H1 (cell line): ENCODE results near the gene COX17. TPM values are rescaled to one million over a fixed set of nuclear protein-coding genes. Genes with fewer than 3 reads are reported as not detected.

ENCODE experiments used
- CTCF ChIA-PET: fragments of 300-600 bp; sonication (Branson Sonifier 250); formaldehyde crosslinking; loops from one replicate; lab custom pipeline; 2021; ENCODE audit not compliant: partially characterized antibody; lab: Charles Lee
- POLR2A ChIA-PET: fragments of 300-600 bp; sonication (Branson Sonifier 250); formaldehyde crosslinking; loops from one replicate; lab custom pipeline; 2021; ENCODE audit warnings: inconsistent platforms; ENCODE audit not compliant: partially characterized antibody; lab: Charles Lee
- DNase-seq, 2 experiments: peaks; one replicate each; pipeline versions ENCODE4 v3.0.0 to v3.0.0-alpha.2; 2010 to 2022; ENCODE audit warnings: low spot score in 2 of 2, low read depth in 1 of 2, mixed read lengths in 1 of 2
- FAIRE-seq: peaks from 2 replicates; lab custom pipeline; 2011; peaks lifted over from hg19 to GRCh38; lab: Jason Lieb, UNC
- H2AFZ ChIP-seq: 2 replicates; pipeline ENCODE4 v1.8.1; 2012; ENCODE audit warnings: low read length, inconsistent platforms
- H2AK5ac ChIP-seq: 2 replicates; pipeline ENCODE4 v1.6.1; 2013; ENCODE audit warnings: low read depth, low read length
- H2BK120ac ChIP-seq: replicated peaks from 2 replicates; pipeline ENCODE3; 2013; ENCODE audit warnings: low read depth, low read length, inconsistent platforms
- H2BK12ac ChIP-seq: 2 replicates; pipeline ENCODE4 v1.6.1; 2013; ENCODE audit warnings: low read depth, low read length
- H2BK15ac ChIP-seq: 2 replicates; pipeline ENCODE4 v1.6.1; 2013; ENCODE audit warnings: low read length
- H2BK20ac ChIP-seq: 2 replicates; pipeline ENCODE4 v1.6.1; 2013; ENCODE audit warnings: low read length
- H2BK5ac ChIP-seq: 2 replicates; pipeline ENCODE4 v1.6.1; 2013; ENCODE audit warnings: low read depth, low read length
- H3K14ac ChIP-seq: 2 replicates; pipeline ENCODE4 v1.6.1; 2013; ENCODE audit warnings: inconsistent platforms; ENCODE audit not compliant: insufficient read length
- H3K18ac ChIP-seq: 2 replicates; pipeline ENCODE4 v1.6.1; 2013; ENCODE audit warnings: low read length; ENCODE audit errors: extremely low read depth
- H3K23ac ChIP-seq: 2 replicates; pipeline ENCODE4 v1.6.1; 2013; ENCODE audit warnings: inconsistent platforms; ENCODE audit not compliant: insufficient read length
- H3K23me2 ChIP-seq: 2 replicates; pipeline ENCODE4 v1.6.1; 2013; ENCODE audit warnings: low read depth, low read length
- H3K27ac ChIP-seq: 2 replicates; pipeline ENCODE4 v1.6.1; 2011; ENCODE audit warnings: low read depth, low read length, inconsistent platforms
- H3K27me3 ChIP-seq, 4 experiments: replicated peaks in 1 of 4; 1 replicate in 1 of 4; 2 replicates in 3 of 4; pipeline versions ENCODE4 v1.6.1 to v1.8.1; 2011 to 2013; ENCODE audit warnings: low read length in 3 of 4, mild to moderate bottlenecking in 3 of 4, inconsistent platforms in 2 of 4, mixed read lengths in 2 of 4, moderate library complexity in 1 of 4; ENCODE audit not compliant: control insufficient read depth in 3 of 4, insufficient read depth in 3 of 4; ENCODE audit errors: extremely low read depth in 1 of 4
- H3K36me3 ChIP-seq, 4 experiments: 2 replicates each; pipeline versions ENCODE4 v1.6.1 to v1.8.1; 2011 to 2013; ENCODE audit warnings: mild to moderate bottlenecking in 4 of 4, low read length in 3 of 4, moderate library complexity in 2 of 4, control low read depth in 1 of 4, inconsistent platforms in 1 of 4; ENCODE audit not compliant: insufficient read depth in 4 of 4, control insufficient read depth in 2 of 4
- H3K4ac ChIP-seq: replicated peaks from 2 replicates; pipeline ENCODE3; 2013; ENCODE audit warnings: low read length, low read depth, mixed read lengths, inconsistent platforms; ENCODE audit not compliant: insufficient read length
- H3K4me1 ChIP-seq, 4 experiments: replicated peaks in 1 of 4; 1 replicate in 1 of 4; 2 replicates in 3 of 4; pipeline versions ENCODE4 v1.6.1 to v1.8.1; 2011 to 2013; ENCODE audit warnings: low read length in 3 of 4, inconsistent platforms in 2 of 4, mixed read lengths in 1 of 4; ENCODE audit not compliant: insufficient read depth in 4 of 4, control insufficient read depth in 3 of 4
- H3K4me2 ChIP-seq, 2 experiments: 2 replicates each; pipeline versions ENCODE4 v1.6.1 to v1.8.1; 2011 to 2013; ENCODE audit warnings: low read depth in 2 of 2, low read length in 2 of 2, control low read depth in 1 of 2, inconsistent platforms in 1 of 2, mild to moderate bottlenecking in 1 of 2; ENCODE audit not compliant: insufficient read depth in 1 of 2
- H3K4me3 ChIP-seq, 4 experiments: fragments of 200-600, 300-600 bp in 1 of 4; sonication (generic), shearing (Covaris generic), sonication (Bioruptor Twin) in 1 of 4; 2 replicates each; pipeline versions ENCODE4 v1.5.1 to v1.8.1; 2011 to 2016; ENCODE audit warnings: low read length in 4 of 4, low read depth in 3 of 4, control low read depth in 2 of 4, inconsistent platforms in 2 of 4, mild to moderate bottlenecking in 2 of 4, mixed read lengths in 1 of 4, moderate library complexity in 1 of 4; ENCODE audit not compliant: insufficient read depth in 2 of 4; ENCODE audit errors: extremely low read depth in 1 of 4
- H3K56ac ChIP-seq: replicated peaks from 2 replicates; pipeline ENCODE3; 2013; ENCODE audit warnings: low read depth, mild to moderate bottlenecking, mixed read lengths, low read length, inconsistent platforms; ENCODE audit not compliant: insufficient read length
- H3K79me1 ChIP-seq: 2 replicates; pipeline ENCODE4 v1.6.1; 2013; ENCODE audit warnings: low read depth, low read length, control low read depth
- H3K79me2 ChIP-seq, 2 experiments: 2 replicates each; pipeline versions ENCODE4 v1.6.1 to v1.8.1; 2012 to 2013; ENCODE audit warnings: low read length in 2 of 2, mild to moderate bottlenecking in 2 of 2, inconsistent platforms in 1 of 2; ENCODE audit not compliant: insufficient read depth in 2 of 2, control insufficient read depth in 1 of 2
- H3K9ac ChIP-seq, 4 experiments: replicated peaks in 1 of 4; 1 replicate in 1 of 4; 2 replicates in 3 of 4; pipeline versions ENCODE4 v1.6.1 to v1.8.1; 2011 to 2013; ENCODE audit warnings: low read depth in 3 of 4, low read length in 3 of 4, control low read depth in 2 of 4, mild to moderate bottlenecking in 2 of 4, moderate library complexity in 2 of 4, inconsistent platforms in 1 of 4; ENCODE audit errors: extremely low read depth in 1 of 4
- H3K9me3 ChIP-seq, 2 experiments: 2 replicates each; pipeline versions ENCODE4 v1.6.1 to v1.8.1; 2012 to 2013; ENCODE audit warnings: mild to moderate bottlenecking in 2 of 2, moderate library complexity in 2 of 2, control low read depth in 1 of 2, inconsistent platforms in 1 of 2, low read depth in 1 of 2, low read length in 1 of 2, mixed read lengths in 1 of 2; ENCODE audit not compliant: insufficient read depth in 2 of 2
- H4K20me1 ChIP-seq, 2 experiments: replicated peaks in 1 of 2; 2 replicates each; pipeline versions ENCODE3 to v1.8.1; 2011 to 2013; ENCODE audit warnings: inconsistent platforms in 2 of 2, low read length in 2 of 2, mild to moderate bottlenecking in 1 of 2; ENCODE audit not compliant: insufficient read depth in 2 of 2, control insufficient read depth in 1 of 2
- H4K5ac ChIP-seq: 2 replicates; pipeline ENCODE4 v1.6.1; 2013; ENCODE audit warnings: low read length, low read depth, mixed read lengths, inconsistent platforms; ENCODE audit not compliant: insufficient read length
- H4K8ac ChIP-seq: 2 replicates; pipeline ENCODE4 v1.8.0; 2013; ENCODE audit warnings: mild to moderate bottlenecking, moderate library complexity, low read length, inconsistent platforms; ENCODE audit not compliant: insufficient read depth; ENCODE audit errors: extremely low read depth
- H4K91ac ChIP-seq: replicated peaks from 2 replicates; pipeline ENCODE3; 2013; ENCODE audit warnings: low read length, mixed read lengths, inconsistent platforms; ENCODE audit not compliant: insufficient read length
- CTCF ChIP-seq, 3 experiments: IDR thresholded peaks; 1 replicate in 2 of 3; 2 replicates in 1 of 3; pipeline versions ENCODE4 v1.5.1 to v1.6.1; 2011; ENCODE audit warnings: low read length in 3 of 3, mild to moderate bottlenecking in 3 of 3, inconsistent platforms in 2 of 3, low read depth in 1 of 3, moderate library complexity in 1 of 3; ENCODE audit not compliant: insufficient read depth in 1 of 3; ENCODE audit errors: control extremely low read depth in 1 of 3
- GABPA ChIP-seq: IDR thresholded peaks from 2 replicates; pipeline ENCODE4 v1.6.1; 2011; ENCODE audit warnings: mild to moderate bottlenecking, low read length, moderate library complexity, borderline replicate concordance; ENCODE audit not compliant: insufficient read depth
- RAD21 ChIP-seq, 2 experiments: IDR thresholded peaks in 1 of 2; conservative IDR thresholded peaks in 1 of 2; 2 replicates each; pipeline ENCODE4 v1.6.1; 2011; ENCODE audit warnings: low read depth in 2 of 2, low read length in 2 of 2, improper control_type of control experiment in 1 of 2, inconsistent platforms in 1 of 2, mild to moderate bottlenecking in 1 of 2, moderate library complexity in 1 of 2
- WGBS, 2 experiments: shearing (Covaris generic) in 1 of 2; methylation state at CpG; one replicate each; pipeline versions ENCODE4 v1.1.6 to v1.1.7; 2013 to 2015; ENCODE audit warnings: low lambda C conversion rate in 2 of 2, mixed read lengths in 2 of 2, inconsistent platforms in 1 of 2, low coverage in 1 of 2, missing lambda C conversion rate in 1 of 2; ENCODE audit not compliant: insufficient replicate concordance in 2 of 2, insufficient coverage in 1 of 2, insufficient read length in 1 of 2; ENCODE audit errors: extremely low coverage in 1 of 2, missing lambda C conversion rate in 1 of 2; 5-methylcytosine and 5-hydroxymethylcytosine counted together
- polyA plus RNA-seq, 7 experiments: library from polyadenylated mRNA; depleted of rRNA in 3 of 7; stranded (reverse) in 5 of 7; unstranded in 2 of 7; fragments of >200 nt in 5 of 7; fragments of 200-250 nt in 2 of 7; gene quantifications; 1 replicate in 5 of 7; 2 replicates in 1 of 7; 4 replicates in 1 of 7; pipeline versions ENCODE4 v1.2.1 to v1.2.3, GENCODE V29; 2011 to 2013; ENCODE audit warnings: missing spikeins in 2 of 7, mixed read lengths in 2 of 7
- total RNA-seq: library from RNA; stranded (reverse); fragmentation: NEBNext Ultra II Directional; extraction: Animal tissue kit (Norgen Biotek cat#: 25700); gene quantifications from 2 replicates; pipeline ENCODE4 v1.2.1, GENCODE V29; 2021

Gene COX17
- total and polyA plus RNA-seq, 2 of the 8 experiments (the other 6 are each of a cell fraction or from before 2014, with no cell fraction given), result 34.2 to 43.0 TPM

- Histone ChIP-seq H3K4ac (no peak overlapping the region), H2AK5ac (no peak overlapping the region), H3K23ac (no peak overlapping the region), H3K4me2 (no peak overlapping the region), H3K79me1 (no peaks in the 10 kb centered on the region), H3K23me2 (peaks cover 6% of the 10 kb centered on the region), H3K79me2 (peaks cover 0 to 5% of the 10 kb centered on the region in 2 experiments; a peak in 2 of 4 replicates), H2BK120ac (no peak overlapping the region), H3K18ac (no peak overlapping the region), H4K91ac (no peak overlapping the region), H3K56ac (no peak overlapping the region), H3K9me3 (no peaks in the 10 kb centered on the region), H4K20me1 (no peaks in the 10 kb centered on the region), H2BK12ac (no peak overlapping the region), H3K36me3 (no peaks in the 10 kb centered on the region), H3K4me1 (no peaks in the 10 kb centered on the region), H2BK15ac (no peak overlapping the region), H2AFZ (no peak overlapping the region), H4K5ac (no peak overlapping the region), H3K9ac (no peak overlapping the region), H2BK20ac (no peak overlapping the region), H2BK5ac (no peak overlapping the region), H3K27ac (no peak overlapping the region), H3K14ac (no peak overlapping the region), H4K8ac (no peak overlapping the region), H3K4me3 (no peak overlapping the region), H3K27me3 (no peaks in the 10 kb centered on the region)
- TF ChIP-seq RAD21 (IDR thresholded peaks at IDR 0.05 in 1 of 2, conservative IDR thresholded peaks at IDR 0.05 in 1 of 2; ENCODE audit: low read depth in 2 of 2, low read length in 2 of 2), result peak; percentile 78 to 85
- no peak for TF ChIP-seq GABPA
- TF ChIP-seq CTCF (IDR thresholded peaks at IDR 0.05; ENCODE audit: control extremely low read depth in 1 of 3, insufficient read depth in 1 of 3, low read depth in 1 of 3, low read length in 3 of 3), result peak in 2 of 3 experiments; percentile 35 to 43; a peak in 2 of 4 replicates
- FAIRE-seq (peak; percentile 55), DNase-seq (no peak)
- CTCF ChIA-PET, result interaction anchor here (0.6 to 3.3 kb wide), 28 partner anchors 9 to 797 kb away, joined by 3 to 21 read pairs (median 4); partner anchors contain the start of genes TIMMDC1 and TMEM39A
- POLR2A ChIA-PET, result interaction anchor here (1.0 to 1.7 kb wide), 2 partner anchors 9 to 442 kb away, joined by 3 to 8 read pairs; no protein-coding TSS in a partner anchor
- WGBS, 2 experiments, result 62% methylated on average over 1 of the region's 1 CpG; no CpG with 5 or more reads in 1 of the 2 experiments
Measured at GRCh38 chr3:119681279-119681678, 4.1 kb upstream of the COX17 start.
